ENCODE measurements around the gene WDR75.

Gene WDR75

GRCh38 chr2:189501487-189501886, 60.2 kb downstream of the WDR75 start:
- DNase-seq: no peak

GRCh38 chr2:189502714-189503113, 61.4 kb downstream of the WDR75 start:
- no peak for DNase-seq

GRCh38 chr2:189504238-189504637, 63.0 kb downstream of the WDR75 start:
- no peak for DNase-seq

- DNase-seq: no peak
Measured at GRCh38 chr2:189505492-189505891, 64.2 kb downstream of the WDR75 start.

DNA sequence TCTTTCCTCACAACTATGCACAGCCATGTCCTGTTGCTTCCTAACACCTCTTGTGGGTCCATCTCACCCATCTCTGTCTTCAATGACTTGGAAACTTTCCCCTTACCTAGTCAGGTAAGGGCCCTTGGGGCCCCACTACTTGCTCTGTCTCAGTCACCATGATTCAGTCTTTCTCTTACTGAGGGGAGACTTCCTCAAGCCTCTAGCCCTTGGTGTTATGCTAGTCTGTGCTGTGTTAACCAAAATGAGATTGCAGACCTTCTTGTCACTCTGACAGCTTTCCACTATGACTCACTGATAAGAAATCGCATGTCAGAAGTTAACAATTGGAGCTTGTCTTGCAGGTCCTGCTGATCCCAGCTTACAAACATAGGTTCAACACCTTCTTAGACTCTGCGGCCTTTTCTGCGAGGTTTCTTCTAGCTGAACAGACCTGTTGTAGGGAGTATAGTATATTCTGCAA, 65.3 kb downstream of the WDR75 start:
- DNase-seq: no peak

- no peak for DNase-seq
Measured at GRCh38 chr2:189511210-189511959, 70.1 kb downstream of the WDR75 start.

GRCh38 chr2:189511960-189512319, 70.7 kb downstream of the WDR75 start:
- no peak for DNase-seq

GRCh38 chr2:189512879-189513278, 71.6 kb downstream of the WDR75 start:
- no peak for DNase-seq

- DNase-seq: no peak
Measured at GRCh38 chr2:189514104-189514503, 72.8 kb downstream of the WDR75 start.

DNA sequence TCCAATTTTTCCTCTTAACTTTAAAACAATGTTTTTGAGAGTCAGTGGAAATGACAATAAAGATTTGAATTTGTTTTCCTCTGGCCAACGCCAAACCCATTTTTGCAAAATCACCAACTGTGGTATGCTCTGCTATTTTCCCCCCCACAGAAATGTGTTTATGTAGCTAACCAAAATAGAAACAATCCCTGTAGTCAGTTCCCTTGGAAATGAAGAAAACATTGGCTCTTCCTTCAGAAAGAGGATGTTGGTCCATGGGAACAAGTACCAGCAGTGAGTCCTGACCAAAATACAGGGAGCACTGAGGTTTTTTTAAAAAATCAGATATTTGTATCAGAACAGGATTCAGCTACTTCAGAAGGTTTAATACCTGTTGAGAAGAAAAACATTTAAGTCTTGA, 74.0 kb downstream of the WDR75 start:
- no peak for DNase-seq

- DNase-seq: no peak
Measured at GRCh38 chr2:189516546-189516945, 75.3 kb downstream of the WDR75 start.

DNA sequence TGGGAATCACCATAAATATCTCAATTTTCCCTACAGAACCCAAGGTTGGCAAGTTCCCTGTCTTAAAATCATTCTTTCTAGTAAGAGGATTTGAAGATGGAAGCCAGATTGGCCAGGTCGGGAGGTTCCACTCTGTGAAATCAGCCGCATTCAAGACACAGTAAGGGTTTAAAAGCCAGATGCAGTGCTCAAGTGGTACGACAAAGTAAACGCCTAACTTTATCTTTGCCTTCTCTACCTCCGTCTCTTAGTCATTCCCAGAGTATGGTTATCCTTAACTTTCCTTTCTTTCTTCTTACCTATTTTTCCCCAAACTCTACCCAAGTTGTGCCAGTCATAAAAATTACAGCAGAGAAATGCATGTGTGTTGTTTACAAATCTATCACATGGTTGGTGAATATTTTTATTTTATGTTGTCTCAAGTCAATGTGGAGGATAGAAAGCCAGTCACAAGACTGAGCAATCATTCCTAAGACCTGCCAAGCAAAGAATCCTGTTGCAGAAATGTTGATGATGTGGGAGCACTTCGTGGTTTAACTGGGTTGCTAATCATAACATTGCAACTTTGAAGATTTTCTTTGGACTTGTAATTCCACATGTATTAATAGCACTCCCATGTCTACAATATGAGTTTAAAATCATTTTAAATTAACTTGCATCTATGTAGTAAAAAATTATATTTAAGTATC, 76.7 kb downstream of the WDR75 start:
- no peak for DNase-seq

GRCh38 chr2:189519631-189520387, 78.5 kb downstream of the WDR75 start:
- no peak for DNase-seq

GRCh38 chr2:189521699-189522434, 80.6 kb downstream of the WDR75 start:
- DNase-seq: no peak

DNA sequence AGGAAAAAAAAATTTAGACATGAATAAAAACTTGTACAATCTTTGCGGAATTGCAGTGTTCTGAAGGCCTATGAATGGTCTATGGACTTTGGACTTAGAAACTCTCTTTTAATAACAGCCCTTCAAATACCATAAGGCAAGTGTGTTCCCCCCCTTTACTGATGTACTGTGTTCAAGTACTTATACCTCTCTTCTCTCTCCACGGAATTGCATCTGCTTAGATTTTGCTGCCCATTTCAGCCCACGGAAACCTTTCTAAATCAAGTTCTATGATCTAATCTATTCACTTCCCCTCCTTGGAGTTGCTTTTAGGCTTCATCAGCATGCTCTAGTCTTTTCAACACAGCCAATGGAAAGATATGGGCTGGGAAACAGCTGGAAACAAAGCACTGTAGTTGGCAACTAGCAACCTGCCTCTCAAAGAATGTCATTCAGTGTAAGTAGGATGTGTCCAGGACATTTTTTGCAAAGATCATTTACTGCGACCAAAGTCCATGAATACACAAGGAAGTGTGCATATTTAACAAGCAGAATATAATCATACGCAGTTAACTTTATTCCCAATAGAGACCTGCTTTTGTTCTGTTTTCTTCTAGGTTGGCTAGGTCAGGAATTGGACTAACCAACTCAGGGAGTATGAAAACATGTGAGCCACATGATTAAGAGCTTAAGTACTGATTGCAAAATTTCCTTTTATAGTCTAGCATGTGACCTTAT, 81.3 kb downstream of the WDR75 start:
- DNase-seq: no peak

DNA sequence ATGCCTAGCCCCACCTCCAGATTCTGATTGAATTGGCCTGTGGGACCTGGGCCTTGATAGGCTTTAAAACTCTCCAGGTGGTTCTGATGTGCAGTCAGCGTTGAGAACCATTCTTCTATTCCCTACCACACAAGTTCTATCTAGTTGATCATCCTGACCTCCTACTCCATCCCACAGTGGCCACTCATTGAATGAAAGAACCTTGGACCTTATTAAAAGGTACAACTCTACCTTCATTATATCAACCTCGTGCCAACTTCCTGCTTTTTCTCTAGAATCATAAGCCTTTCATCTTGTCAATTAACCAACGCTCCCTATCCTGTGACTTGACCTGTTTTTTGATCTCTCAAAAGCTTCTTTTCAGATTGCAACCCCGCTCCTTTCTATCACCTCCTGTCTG, 83.5 kb downstream of the WDR75 start:
- no peak for DNase-seq

All from NCI-H69 (cell line).